Activated CD4-positive, alpha-beta T cell treated with anti-CD3 and anti-CD28 coated beads, Interleukin-2, amount 10 ng/mL, durations not matched to agents 24 days and 14 days (primary cell): ENCODE results near the gene FAM118B. TPM values are rescaled to one million over a fixed set of nuclear protein-coding genes. Genes with fewer than 3 reads are reported as not detected.
A peak's percentile ranks its signal among the peaks of the same experiment; 100 is the strongest.

Experiments
- DNase-seq: peaks from one replicate; pipeline ENCODE4 v3.0.0; 2022
- H3K27ac Mint-ChIP-seq: one replicate; pipeline ENCODE4 v1.8.0; 2022; ENCODE audit warnings: mild to moderate bottlenecking, mixed read lengths
- H3K27me3 Mint-ChIP-seq: one replicate; pipeline ENCODE4 v1.8.0; 2022; ENCODE audit warnings: mixed read lengths
- H3K36me3 Mint-ChIP-seq: one replicate; pipeline ENCODE4 v1.8.0; 2022; ENCODE audit warnings: low read depth, mild to moderate bottlenecking, mixed read lengths
- H3K4me1 Mint-ChIP-seq: one replicate; pipeline ENCODE4 v1.8.0; 2021; ENCODE audit warnings: mixed read lengths
- H3K4me3 Mint-ChIP-seq: one replicate; pipeline ENCODE4 v1.8.0; 2022; ENCODE audit warnings: mild to moderate bottlenecking, moderate library complexity, mixed read lengths
- H3K9me3 Mint-ChIP-seq: one replicate; pipeline ENCODE4 v1.8.0; 2021; ENCODE audit warnings: mixed read lengths
- intact Hi-C: fragments of 100-400 bp; cut with micrococcal nuclease; formaldehyde crosslinking; loops from one replicate; pipeline ENCODE4 v1.15.1; 2023
- total RNA-seq: library from RNA; stranded (reverse); gene quantifications from 2 replicates; pipeline ENCODE4 v1.2.3, GENCODE V29; 2022

FAM118B gene
- total RNA-seq, 1 donor from 2014 or later, result 12.8 TPM

GRCh38 chr11:126257144-126257543 lies 45.6 kb downstream of the FAM118B start:
- H3K27me3 Mint-ChIP-seq, result no peaks in the 10 kb centered on the region
- no peak for DNase-seq
- H3K27ac Mint-ChIP-seq, result no peak overlapping the region
- peaks cover 29% of the 10 kb centered on the region for H3K36me3 Mint-ChIP-seq
- H3K4me1 Mint-ChIP-seq, result peaks cover 2% of the 10 kb centered on the region
- no peak overlapping the region for H3K4me3 Mint-ChIP-seq
- no peaks in the 10 kb centered on the region for H3K9me3 Mint-ChIP-seq
- intact Hi-C loops, result no loop called here

GRCh38 chr11:126257764-126258163 lies 46.2 kb downstream of the FAM118B start:
- intact Hi-C loops, result no loop called here
- H3K27ac Mint-ChIP-seq, result no peak overlapping the region
- H3K9me3 Mint-ChIP-seq, result no peaks in the 10 kb centered on the region
- H3K27me3 Mint-ChIP-seq, result no peaks in the 10 kb centered on the region
- H3K36me3 Mint-ChIP-seq, result peaks cover 29% of the 10 kb centered on the region
- peaks cover 2% of the 10 kb centered on the region for H3K4me1 Mint-ChIP-seq
- no peak for DNase-seq
- no peak overlapping the region for H3K4me3 Mint-ChIP-seq

GRCh38 chr11:126262216-126262615 lies 50.6 kb downstream of the FAM118B start:
- intact Hi-C loops, result loop anchor here (10.0 kb wide), 1 partner anchor 337 kb away; no protein-coding TSS in a partner anchor
- Mint-ChIP-seq H3K27ac (no peak overlapping the region), H3K4me3 (no peak overlapping the region), H3K36me3 (peaks cover 56% of the 10 kb centered on the region), H3K27me3 (no peaks in the 10 kb centered on the region), H3K4me1 (peaks cover 10% of the 10 kb centered on the region), H3K9me3 (no peaks in the 10 kb centered on the region)
- DNase-seq, result no peak

- Mint-ChIP-seq H3K36me3 (peaks cover 61% of the 10 kb centered on the region), H3K27ac (no peak overlapping the region), H3K4me3 (no peak overlapping the region), H3K27me3 (no peaks in the 10 kb centered on the region), H3K9me3 (no peaks in the 10 kb centered on the region), H3K4me1 (peaks cover 16% of the 10 kb centered on the region)
- DNase-seq, result no peak
- intact Hi-C loops, result loop anchor here (10.0 kb wide), 1 partner anchor 339 kb away; no protein-coding TSS in a partner anchor
Observed at GRCh38 chr11:126263489-126263888, 51.9 kb downstream of the FAM118B start.

DNA sequence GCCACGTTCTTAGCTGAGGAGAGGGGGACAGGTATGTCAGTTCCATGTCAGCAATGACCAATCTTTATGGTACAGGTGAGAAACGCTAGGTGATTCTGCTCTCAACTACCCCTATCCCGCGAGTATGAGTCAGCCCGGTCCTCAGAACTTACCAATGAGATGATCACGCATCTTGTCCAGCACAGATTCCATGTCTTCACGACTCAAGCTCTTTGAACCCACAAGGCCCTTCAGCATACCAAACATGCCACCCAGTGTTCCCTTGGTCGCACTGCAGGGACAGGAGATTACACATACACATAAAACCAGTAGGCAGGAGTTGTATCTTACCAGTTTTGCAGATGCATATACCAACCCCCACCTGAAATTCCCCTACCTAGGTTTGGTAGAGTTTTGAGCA lies 54.2 kb downstream of the FAM118B start:
- Mint-ChIP-seq H3K4me3 (no peak overlapping the region), H3K27me3 (no peaks in the 10 kb centered on the region), H3K27ac (no peak overlapping the region), H3K9me3 (no peaks in the 10 kb centered on the region), H3K4me1 (peaks cover 30% of the 10 kb centered on the region), H3K36me3 (peaks cover 60% of the 10 kb centered on the region)
- DNase-seq, result no peak
- intact Hi-C loops, result loop anchor here (5.0 to 10.0 kb wide), 2 partner anchors 341 to 1389 kb away; no protein-coding TSS in a partner anchor

- peaks cover 33% of the 10 kb centered on the region for H3K4me1 Mint-ChIP-seq
- H3K9me3 Mint-ChIP-seq, result no peaks in the 10 kb centered on the region
- DNase-seq, result no peak
- H3K27ac Mint-ChIP-seq, result peak overlapping the region; percentile 92
- H3K27me3 Mint-ChIP-seq, result no peaks in the 10 kb centered on the region
- H3K36me3 Mint-ChIP-seq, result peaks cover 56% of the 10 kb centered on the region
- H3K4me3 Mint-ChIP-seq, result peak overlapping the region; percentile 95
- intact Hi-C loops, result loop anchor here (2.0 to 10.0 kb wide), 4 partner anchors 205 to 1390 kb away; partner anchors contain the start of genes CDON and CHEK1
Observed at GRCh38 chr11:126267650-126268049, 56.1 kb downstream of the FAM118B start.

DNA sequence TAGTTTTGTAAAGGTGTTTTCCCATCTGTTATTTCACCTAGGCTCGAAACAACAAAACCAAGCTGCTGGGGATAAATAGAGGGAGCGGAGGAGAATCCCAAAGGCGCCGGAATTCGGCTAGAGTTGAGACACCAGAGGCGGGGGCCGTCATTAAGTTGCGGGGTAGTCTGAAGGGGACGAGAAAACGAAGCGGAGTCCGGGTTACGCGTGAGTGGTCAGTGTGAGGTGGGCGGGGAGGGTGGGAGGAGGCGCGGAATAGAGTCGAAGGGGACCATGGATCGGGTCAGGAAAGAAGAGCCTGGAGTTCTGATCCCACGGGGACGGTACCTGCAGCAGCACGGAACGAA lies 56.8 kb downstream of the FAM118B start:
- H3K4me3 Mint-ChIP-seq, result peak overlapping the region; percentile 95
- intact Hi-C loops, result loop anchor here (2.0 to 10.0 kb wide), 4 partner anchors 206 to 1391 kb away; partner anchors contain the start of genes CDON and CHEK1
- no peaks in the 10 kb centered on the region for H3K9me3 Mint-ChIP-seq
- H3K27ac Mint-ChIP-seq, result peak overlapping the region; percentile 92
- peaks cover 33% of the 10 kb centered on the region for H3K4me1 Mint-ChIP-seq
- no peaks in the 10 kb centered on the region for H3K27me3 Mint-ChIP-seq
- peak; percentile 68 for DNase-seq
- peaks cover 53% of the 10 kb centered on the region for H3K36me3 Mint-ChIP-seq

GRCh38 chr11:126268708-126269579 lies 57.4 kb downstream of the FAM118B start, which contains the start of the genes FOXRED1 and SRPRA:
TSS of gene FOXRED1 (plus strand) at chr11:126269154. CDS start at chr11:126269207, 53 bp downstream.
TSS of gene SRPRA (minus strand) at chr11:126268895. CDS start at chr11:126268804, 91 bp downstream.
- Mint-ChIP-seq H3K27me3 (no peaks in the 10 kb centered on the region), H3K4me3 (peak within 1 kb of the TSS; percentile 95), H3K27ac (peak within 1 kb of the TSS; percentile 92), H3K9me3 (no peaks in the 10 kb centered on the region), H3K4me1 (peaks cover 33% of the 10 kb centered on the region), H3K36me3 (peaks cover 50% of the 10 kb centered on the region)
- DNase-seq, result peak; percentile 100
- intact Hi-C loops, result loop anchor here (1.0 to 10.0 kb wide), 9 partner anchors 14 to 1392 kb away; partner anchors contain the start of genes CDON, CHEK1, DCPS and EI24

DNA sequence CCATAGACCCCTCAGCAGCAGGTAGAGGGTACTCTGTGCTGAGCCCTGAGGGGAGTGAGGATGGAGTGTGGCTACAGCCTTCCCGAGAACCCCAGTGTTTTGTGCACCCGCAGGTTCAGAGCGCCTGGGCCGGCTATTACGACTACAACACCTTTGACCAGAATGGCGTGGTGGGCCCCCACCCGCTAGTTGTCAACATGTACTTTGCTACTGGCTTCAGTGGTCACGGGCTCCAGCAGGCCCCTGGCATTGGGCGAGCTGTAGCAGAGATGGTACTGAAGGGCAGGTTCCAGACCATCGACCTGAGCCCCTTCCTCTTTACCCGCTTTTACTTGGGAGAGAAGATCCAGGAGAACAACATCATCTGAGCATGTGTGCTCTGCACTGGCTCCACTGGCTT lies 65.7 kb downstream of the FAM118B start:
- H3K9me3 Mint-ChIP-seq, result no peaks in the 10 kb centered on the region
- intact Hi-C loops, result no loop called here
- peaks cover 45% of the 10 kb centered on the region for H3K36me3 Mint-ChIP-seq
- no peaks in the 10 kb centered on the region for H3K27me3 Mint-ChIP-seq
- peaks cover 14% of the 10 kb centered on the region for H3K4me1 Mint-ChIP-seq
- no peak for DNase-seq
- no peak overlapping the region for H3K27ac Mint-ChIP-seq
- no peak overlapping the region for H3K4me3 Mint-ChIP-seq

- Mint-ChIP-seq H3K27ac (no peak overlapping the region), H3K4me3 (no peak overlapping the region), H3K36me3 (peaks cover 42% of the 10 kb centered on the region), H3K4me1 (peaks cover 18% of the 10 kb centered on the region), H3K27me3 (no peaks in the 10 kb centered on the region), H3K9me3 (no peaks in the 10 kb centered on the region)
- DNase-seq, result no peak
- intact Hi-C loops, result no loop called here
Observed at GRCh38 chr11:126277780-126278179, 66.2 kb downstream of the FAM118B start.

DNA sequence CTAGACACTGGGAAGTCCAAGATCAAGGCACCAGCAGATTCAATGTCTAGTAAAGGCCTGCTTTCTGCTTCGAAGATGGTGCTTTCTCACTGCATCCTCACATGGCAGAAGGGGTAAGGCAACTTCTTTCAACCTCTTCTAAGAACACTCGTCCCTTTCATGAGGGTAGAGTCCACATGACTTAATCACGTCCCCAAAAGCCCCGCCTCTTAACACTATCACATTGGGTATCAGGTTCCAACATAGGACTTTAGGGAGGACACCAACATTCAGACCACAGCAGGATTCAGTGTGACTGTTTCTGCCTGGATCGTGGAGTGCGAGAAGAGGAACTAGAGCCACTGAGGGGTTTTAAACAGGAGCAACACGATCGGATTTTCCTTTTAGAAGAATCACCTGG lies 67.6 kb downstream of the FAM118B start:
- Mint-ChIP-seq H3K27me3 (no peaks in the 10 kb centered on the region), H3K4me1 (peaks cover 24% of the 10 kb centered on the region), H3K9me3 (no peaks in the 10 kb centered on the region), H3K4me3 (no peak overlapping the region), H3K27ac (no peak overlapping the region), H3K36me3 (peaks cover 38% of the 10 kb centered on the region)
- intact Hi-C loops, result no loop called here
- no peak for DNase-seq

DNA sequence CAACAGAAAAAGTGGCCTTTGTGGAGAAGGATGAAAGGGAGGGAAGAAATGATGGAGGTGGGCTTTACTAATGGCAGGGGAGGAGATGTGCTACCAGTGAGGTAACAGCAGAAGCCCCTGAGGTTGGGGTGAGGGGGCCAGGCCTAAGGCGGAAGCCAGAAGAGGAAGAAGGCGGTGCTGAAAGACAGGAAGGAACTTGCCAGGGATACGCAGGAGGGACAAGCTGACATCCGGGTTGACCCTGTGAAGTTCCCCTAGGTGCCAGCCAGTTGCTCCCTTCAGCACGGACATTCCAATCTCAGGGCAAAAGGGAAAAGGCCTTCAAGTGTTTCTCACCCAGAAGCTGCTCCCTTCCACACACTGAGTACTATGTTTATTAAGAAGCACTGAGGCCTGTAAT lies 69.0 kb downstream of the FAM118B start:
- Mint-ChIP-seq H3K9me3 (no peaks in the 10 kb centered on the region), H3K36me3 (peaks cover 28% of the 10 kb centered on the region), H3K27me3 (no peaks in the 10 kb centered on the region), H3K4me3 (no peak overlapping the region), H3K4me1 (peaks cover 33% of the 10 kb centered on the region), H3K27ac (peak overlapping the region; percentile 56)
- DNase-seq, result no peak
- intact Hi-C loops, result no loop called here

GRCh38 chr11:126281245-126281644 lies 69.7 kb downstream of the FAM118B start:
- Mint-ChIP-seq H3K27ac (no peak overlapping the region), H3K36me3 (peaks cover 23% of the 10 kb centered on the region), H3K4me1 (peaks cover 31% of the 10 kb centered on the region), H3K9me3 (no peaks in the 10 kb centered on the region), H3K4me3 (peak overlapping the region; percentile 98), H3K27me3 (no peaks in the 10 kb centered on the region)
- intact Hi-C loops, result no loop called here
- DNase-seq, result no peak

- Mint-ChIP-seq H3K4me3 (peak overlapping the region; percentile 98), H3K4me1 (peaks cover 31% of the 10 kb centered on the region), H3K36me3 (peaks cover 23% of the 10 kb centered on the region), H3K9me3 (no peaks in the 10 kb centered on the region), H3K27me3 (no peaks in the 10 kb centered on the region), H3K27ac (peak overlapping the region; percentile 94)
- DNase-seq, result no peak
- intact Hi-C loops, result loop anchor here (2.0 kb wide), 1 partner anchor 73 kb away; the partner anchor contains the start of gene ST3GAL4
Observed at GRCh38 chr11:126281666-126282175, 70.1 kb downstream of the FAM118B start.
